Mesenchymal stem cell (in vitro differentiated cells and primary cell): Measurements from ENCODE around the gene DEFB131A. TPM values are rescaled to one million over a fixed set of nuclear protein-coding genes. Genes with fewer than 3 reads are reported as not detected.
"Not testable (repeated sequence)": the region's sequence is repeated elsewhere in the genome, so short reads cannot be mapped to it uniquely, and the experiment has no call there.

Experiments used
- DNase-seq: peaks from one replicate; pipeline ENCODE4 v3.0.0-alpha.2; 2013
- H2AFZ ChIP-seq: one replicate; pipeline ENCODE4 v1.6.1; 2013; ENCODE audit warnings: low read depth, mild to moderate bottlenecking, control low read depth, inconsistent platforms, low read length, moderate library complexity
- H2AK5ac ChIP-seq: 2 replicates; pipeline ENCODE4 v1.6.1; 2013; ENCODE audit warnings: low read length, moderate library complexity, mild to moderate bottlenecking, inconsistent platforms; ENCODE audit not compliant: severe bottlenecking
- H2BK120ac ChIP-seq: one replicate; pipeline ENCODE4 v1.6.1; 2013; ENCODE audit warnings: low read depth, mild to moderate bottlenecking, inconsistent platforms, low read length, moderate library complexity
- H2BK12ac ChIP-seq, 2 experiments: one replicate each; pipeline ENCODE4 v1.6.1; 2013; ENCODE audit warnings: inconsistent platforms in 2 of 2, low read length in 2 of 2, mild to moderate bottlenecking in 2 of 2, moderate library complexity in 2 of 2, control low read depth in 1 of 2
- H2BK15ac ChIP-seq: one replicate; pipeline ENCODE4 v1.6.1; 2013; ENCODE audit warnings: mild to moderate bottlenecking, low read depth, inconsistent platforms; ENCODE audit not compliant: poor library complexity, severe bottlenecking
- H2BK5ac ChIP-seq: 2 replicates; pipeline ENCODE4 v1.6.1; 2013; ENCODE audit warnings: low read depth, mild to moderate bottlenecking, low read length, control low read depth, inconsistent platforms; ENCODE audit not compliant: poor library complexity, severe bottlenecking
- H3K14ac ChIP-seq, 2 experiments: one replicate each; pipeline ENCODE4 v1.6.1; 2013; ENCODE audit warnings: inconsistent platforms in 2 of 2, low read length in 2 of 2, control low read depth in 1 of 2, mild to moderate bottlenecking in 1 of 2, moderate library complexity in 1 of 2
- H3K18ac ChIP-seq, 2 experiments: one replicate each; pipeline ENCODE4 v1.6.1; 2013; ENCODE audit warnings: inconsistent platforms in 2 of 2, low read length in 2 of 2, control low read depth in 1 of 2, low read depth in 1 of 2, mild to moderate bottlenecking in 1 of 2
- H3K23ac ChIP-seq, 2 experiments: one replicate each; pipeline ENCODE4 v1.6.1; 2013; ENCODE audit warnings: inconsistent platforms in 2 of 2, low read length in 2 of 2, mild to moderate bottlenecking in 2 of 2, moderate library complexity in 2 of 2, control low read depth in 1 of 2
- H3K27ac ChIP-seq: 2 replicates; pipeline ENCODE4 v1.5.1; 2013; ENCODE audit warnings: mild to moderate bottlenecking, moderate library complexity, low read length, control low read depth, inconsistent platforms; ENCODE audit not compliant: poor library complexity, severe bottlenecking
- H3K27me3 ChIP-seq, 2 experiments: 2 replicates each; pipeline versions ENCODE4 v1.6.1 to v1.7.0; 2013; ENCODE audit warnings: low read length in 2 of 2, mild to moderate bottlenecking in 2 of 2, moderate library complexity in 2 of 2, control low read depth in 1 of 2, inconsistent platforms in 1 of 2; ENCODE audit not compliant: control insufficient read depth in 1 of 2, insufficient read depth in 1 of 2
- H3K36me3 ChIP-seq, 2 experiments: 2 replicates each; pipeline versions ENCODE4 v1.6.1 to v1.7.0; 2013; ENCODE audit warnings: low read length in 2 of 2, control low read depth in 1 of 2, inconsistent platforms in 1 of 2, low read depth in 1 of 2, mild to moderate bottlenecking in 1 of 2; ENCODE audit not compliant: insufficient read depth in 2 of 2, control insufficient read depth in 1 of 2
- H3K4ac ChIP-seq, 2 experiments: one replicate each; pipeline ENCODE4 v1.6.1; 2013; ENCODE audit warnings: inconsistent platforms in 2 of 2, low read length in 2 of 2, mild to moderate bottlenecking in 2 of 2, moderate library complexity in 2 of 2, control low read depth in 1 of 2, low read depth in 1 of 2
- H3K4me1 ChIP-seq: 2 replicates; pipeline ENCODE4 v1.6.1; 2013; ENCODE audit warnings: low read depth, low read length, control low read depth; ENCODE audit not compliant: control insufficient read depth, insufficient read depth
- H3K4me2 ChIP-seq: 2 replicates; pipeline ENCODE4 v1.6.1; 2013; ENCODE audit warnings: low read length, mild to moderate bottlenecking, inconsistent platforms; ENCODE audit not compliant: poor library complexity, severe bottlenecking
- H3K4me3 ChIP-seq, 2 experiments: 2 replicates each; pipeline versions ENCODE4 v1.5.1 to v1.7.0; 2013; ENCODE audit warnings: low read length in 2 of 2, mild to moderate bottlenecking in 2 of 2, control low read depth in 1 of 2, low read depth in 1 of 2; ENCODE audit not compliant: insufficient read depth in 1 of 2
- H3K79me1 ChIP-seq: replicated peaks from 2 replicates; pipeline ENCODE4 v1.6.1; 2013; ENCODE audit warnings: mild to moderate bottlenecking, control low read depth, low read length, inconsistent platforms; ENCODE audit not compliant: poor library complexity, severe bottlenecking
- H3K9ac ChIP-seq: 2 replicates; pipeline ENCODE4 v1.7.0; 2013; ENCODE audit warnings: mild to moderate bottlenecking, low read length, moderate library complexity
- H3K9me3 ChIP-seq: 2 replicates; pipeline ENCODE4 v1.7.0; 2013; ENCODE audit warnings: mild to moderate bottlenecking, low read length; ENCODE audit not compliant: control insufficient read depth
- H4K8ac ChIP-seq: one replicate; pipeline ENCODE4 v1.6.1; 2013; ENCODE audit warnings: inconsistent platforms, mild to moderate bottlenecking, low read length, moderate library complexity
- H4K91ac ChIP-seq: one replicate; pipeline ENCODE4 v1.6.1; 2013; ENCODE audit warnings: mild to moderate bottlenecking, low read length, inconsistent platforms
- WGBS: methylation state at CpG from one replicate; pipeline ENCODE4 v1.1.7; 2013; ENCODE audit warnings: mixed read lengths; 5-methylcytosine and 5-hydroxymethylcytosine counted together
- polyA plus RNA-seq, 2 experiments: library from polyadenylated mRNA; stranded (reverse); fragments of 200-250 nt; gene quantifications; one replicate each; pipeline ENCODE4 v1.2.3, GENCODE V29; 2013

Gene DEFB131A
- polyA plus RNA-seq (2013, experiment 1 of 2), result not detected
- polyA plus RNA-seq (2013, experiment 2 of 2), result not detected

GRCh38 chr4:9444114-9444513 is at the start of gene DEFB131A:
Gene DEFB131A, plus strand, starts transcription at chr4:9444414. Its CDS starts 120 bp downstream, at chr4:9444534.
- not testable (repeated sequence) for H3K36me3 ChIP-seq, H2BK12ac ChIP-seq, H2BK15ac ChIP-seq, H4K8ac ChIP-seq, H3K9me3 ChIP-seq, H2AK5ac ChIP-seq, H3K4me1 ChIP-seq, H3K9ac ChIP-seq, H3K4me2 ChIP-seq, H3K79me1 ChIP-seq, H2AFZ ChIP-seq, H3K27me3 ChIP-seq, H2BK120ac ChIP-seq, H3K4me3 ChIP-seq, H4K91ac ChIP-seq, H3K14ac ChIP-seq, H3K23ac ChIP-seq, H3K27ac ChIP-seq, H3K4ac ChIP-seq, H3K18ac ChIP-seq, DNase-seq, H2BK5ac ChIP-seq
- 63% methylated on average over 1 of the region's 3 CpGs for WGBS

GRCh38 chr4:9405774-9406173 is 38.4 kb upstream of the DEFB131A start:
- not testable (repeated sequence) for H4K8ac ChIP-seq, H2BK12ac ChIP-seq, H3K9me3 ChIP-seq, H4K91ac ChIP-seq, H3K4me2 ChIP-seq, H3K4me1 ChIP-seq, H3K14ac ChIP-seq, H3K4me3 ChIP-seq, H3K23ac ChIP-seq, H2AFZ ChIP-seq, H3K36me3 ChIP-seq, H2AK5ac ChIP-seq, H2BK5ac ChIP-seq, H2BK120ac ChIP-seq, H3K9ac ChIP-seq, H3K27ac ChIP-seq, H3K4ac ChIP-seq, H3K79me1 ChIP-seq, DNase-seq, H3K18ac ChIP-seq, H2BK15ac ChIP-seq, H3K27me3 ChIP-seq
- 94% methylated on average over 2 of the region's 2 CpGs for WGBS

- H3K4ac ChIP-seq, H2BK12ac ChIP-seq, H3K79me1 ChIP-seq, H2BK5ac ChIP-seq, H3K23ac ChIP-seq, DNase-seq, H3K9ac ChIP-seq, H3K27ac ChIP-seq, H3K4me2 ChIP-seq, H3K4me1 ChIP-seq, H3K27me3 ChIP-seq, H2AFZ ChIP-seq, H3K36me3 ChIP-seq, H2AK5ac ChIP-seq, H4K91ac ChIP-seq, H3K14ac ChIP-seq, H4K8ac ChIP-seq, H3K18ac ChIP-seq, H3K4me3 ChIP-seq, H2BK15ac ChIP-seq, H3K9me3 ChIP-seq, H2BK120ac ChIP-seq: not testable (repeated sequence)
- 44% methylated on average over 3 of the region's 3 CpGs for WGBS
Observed at GRCh38 chr4:9406491-9406890, 37.7 kb upstream of the DEFB131A start.

- Histone ChIP-seq H4K91ac (no peak overlapping the region), H2BK12ac (no peak overlapping the region)
Observed at GRCh38 chr4:9409793-9410192, 34.4 kb upstream of the DEFB131A start.

More at GRCh38 chr4:9409793-9410192, 34.4 kb upstream of the DEFB131A start:
- Histone ChIP-seq H3K27ac (no peak overlapping the region), H3K9me3 (no peaks in the 10 kb centered on the region), H3K27me3 (no peaks in the 10 kb centered on the region), H3K23ac (no peak overlapping the region), H3K79me1 (no peaks in the 10 kb centered on the region), H2BK15ac (no peak overlapping the region), H4K8ac (no peak overlapping the region), H3K4ac (no peak overlapping the region), H3K14ac (no peak overlapping the region), H3K4me1 (no peaks in the 10 kb centered on the region), H2BK5ac (no peak overlapping the region), H2AK5ac (no peak overlapping the region), H3K18ac (no peak overlapping the region), H2AFZ (no peak overlapping the region), H3K4me3 (no peak overlapping the region), H2BK120ac (no peak overlapping the region), H3K36me3 (no peaks in the 10 kb centered on the region), H3K9ac (no peak overlapping the region), H3K4me2 (no peak overlapping the region)
- DNase-seq, result no peak
- WGBS, result 53% methylated on average over 5 of the region's 13 CpGs
